Osteocyte (in vitro differentiated cells): ENCODE results near the gene VPS26B. TPM values are rescaled to one million over a fixed set of nuclear protein-coding genes. Genes with fewer than 3 reads are reported as not detected.

Experiments
- DNase-seq: peaks from one replicate; pipeline ENCODE4 v3.0.0; 2021; ENCODE audit warnings: mixed read lengths; ENCODE audit not compliant: unreplicated experiment; ENCODE audit errors: extremely low spot score
- H3K27ac Mint-ChIP-seq: one replicate; pipeline ENCODE4 v1.8.0; 2021; ENCODE audit warnings: mild to moderate bottlenecking, mixed read lengths; ENCODE audit not compliant: unreplicated experiment
- H3K27me3 Mint-ChIP-seq: one replicate; pipeline ENCODE4 v1.8.0; 2021; ENCODE audit warnings: mixed read lengths; ENCODE audit not compliant: unreplicated experiment
- H3K36me3 Mint-ChIP-seq: one replicate; pipeline ENCODE4 v1.8.0; 2021; ENCODE audit warnings: mixed read lengths; ENCODE audit not compliant: unreplicated experiment
- H3K4me1 Mint-ChIP-seq: one replicate; pipeline ENCODE4 v1.8.0; 2021; ENCODE audit warnings: mixed read lengths; ENCODE audit not compliant: unreplicated experiment
- H3K4me3 Mint-ChIP-seq: one replicate; pipeline ENCODE4 v1.8.0; 2021; ENCODE audit warnings: mild to moderate bottlenecking, moderate library complexity, mixed read lengths; ENCODE audit not compliant: unreplicated experiment
- H3K9me3 Mint-ChIP-seq: one replicate; pipeline ENCODE4 v1.8.0; 2021; ENCODE audit warnings: mixed read lengths; ENCODE audit not compliant: unreplicated experiment
- total RNA-seq: library from RNA; stranded (reverse); gene quantifications from 2 replicates; pipeline ENCODE4 v1.2.1, GENCODE V29; 2021
- TF ChIP-seq, protein P1 (sequence below): fragments of 200-600 bp; sonication (generic); IDR thresholded peaks from 2 replicates; pipeline ENCODE4 v1.5.0; 2021; ENCODE audit warnings: antibody characterized with exemption, mild to moderate bottlenecking, moderate library complexity

The VPS26B gene
- total RNA-seq, 1 donor from 2014 or later = 54.3 TPM

DNA sequence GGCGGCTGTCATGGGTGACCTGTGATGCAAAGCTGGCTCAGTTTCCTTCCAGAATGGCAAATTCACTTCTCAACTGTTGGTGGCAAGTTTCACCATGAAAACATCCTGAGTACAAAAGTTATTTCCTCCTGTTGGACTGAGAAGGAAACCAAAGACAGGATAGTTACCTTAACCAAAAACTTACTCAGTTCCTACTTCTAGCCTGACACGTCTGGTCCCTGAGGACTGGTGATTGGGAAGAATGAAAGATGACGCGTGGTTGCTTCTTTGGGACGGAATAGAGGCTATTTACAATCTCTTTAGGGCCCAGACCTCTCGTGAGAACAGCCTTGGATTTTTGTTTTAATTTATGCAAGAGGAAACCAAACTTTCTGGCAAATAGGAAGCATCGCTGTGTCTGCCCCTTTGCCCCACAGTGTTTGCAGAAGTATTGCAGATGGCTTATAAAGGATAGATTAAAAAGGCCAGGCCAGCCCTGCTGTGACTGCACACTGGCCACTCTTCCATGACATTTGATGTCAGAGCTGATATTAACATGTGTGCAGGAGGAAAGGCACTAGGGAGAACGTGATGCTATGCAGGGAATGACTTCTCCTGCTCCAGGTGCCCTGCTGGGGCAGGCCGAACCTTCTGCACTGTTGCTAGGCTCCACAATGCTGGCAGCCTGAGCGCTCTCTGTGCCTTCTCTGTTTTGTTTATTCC is 7.6 kb downstream of the VPS26B start:
- DNase-seq = no peak
- Mint-ChIP-seq H3K9me3 (no peaks in the 10 kb centered on the region), H3K4me1 (peaks cover 14% of the 10 kb centered on the region), H3K36me3 (peaks cover 11% of the 10 kb centered on the region), H3K4me3 (no peak overlapping the region), H3K27me3 (no peaks in the 10 kb centered on the region), H3K27ac (no peak overlapping the region)
- TF ChIP-seq, protein P1, sequence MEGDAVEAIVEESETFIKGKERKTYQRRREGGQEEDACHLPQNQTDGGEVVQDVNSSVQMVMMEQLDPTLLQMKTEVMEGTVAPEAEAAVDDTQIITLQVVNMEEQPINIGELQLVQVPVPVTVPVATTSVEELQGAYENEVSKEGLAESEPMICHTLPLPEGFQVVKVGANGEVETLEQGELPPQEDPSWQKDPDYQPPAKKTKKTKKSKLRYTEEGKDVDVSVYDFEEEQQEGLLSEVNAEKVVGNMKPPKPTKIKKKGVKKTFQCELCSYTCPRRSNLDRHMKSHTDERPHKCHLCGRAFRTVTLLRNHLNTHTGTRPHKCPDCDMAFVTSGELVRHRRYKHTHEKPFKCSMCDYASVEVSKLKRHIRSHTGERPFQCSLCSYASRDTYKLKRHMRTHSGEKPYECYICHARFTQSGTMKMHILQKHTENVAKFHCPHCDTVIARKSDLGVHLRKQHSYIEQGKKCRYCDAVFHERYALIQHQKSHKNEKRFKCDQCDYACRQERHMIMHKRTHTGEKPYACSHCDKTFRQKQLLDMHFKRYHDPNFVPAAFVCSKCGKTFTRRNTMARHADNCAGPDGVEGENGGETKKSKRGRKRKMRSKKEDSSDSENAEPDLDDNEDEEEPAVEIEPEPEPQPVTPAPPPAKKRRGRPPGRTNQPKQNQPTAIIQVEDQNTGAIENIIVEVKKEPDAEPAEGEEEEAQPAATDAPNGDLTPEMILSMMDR = no peak

DNA sequence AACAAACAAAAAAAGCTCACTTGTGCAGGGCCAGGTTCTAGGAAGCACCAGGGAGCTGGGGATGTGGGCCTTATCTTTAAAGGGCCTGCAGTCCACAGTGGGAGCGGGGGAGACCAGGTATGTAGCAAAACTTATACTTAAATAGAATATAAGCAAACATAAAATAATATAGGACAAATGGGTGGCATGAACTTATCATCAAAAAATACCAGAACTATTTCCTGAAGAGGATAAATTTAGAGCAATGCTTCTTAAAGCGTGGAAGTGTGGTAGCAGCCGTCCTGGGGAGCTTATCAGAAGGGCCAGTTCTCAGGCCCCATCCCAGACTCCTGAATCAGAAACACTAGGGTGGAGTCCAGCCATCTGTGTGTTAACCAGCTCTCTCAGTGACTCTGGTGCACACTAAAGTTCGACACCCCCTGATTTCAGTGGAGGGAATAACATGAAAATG is 9.3 kb downstream of the VPS26B start:
- H3K36me3 Mint-ChIP-seq = peaks cover 18% of the 10 kb centered on the region
- DNase-seq = no peak
- H3K4me3 Mint-ChIP-seq = no peak overlapping the region
- peaks cover 8% of the 10 kb centered on the region for H3K4me1 Mint-ChIP-seq
- no peaks in the 10 kb centered on the region for H3K27me3 Mint-ChIP-seq
- no peaks in the 10 kb centered on the region for H3K9me3 Mint-ChIP-seq
- TF ChIP-seq, protein P1 = no peak
- H3K27ac Mint-ChIP-seq = no peak overlapping the region

- no peak for DNase-seq
- TF ChIP-seq, protein P1 = no peak
- Mint-ChIP-seq H3K4me1 (peaks cover 4% of the 10 kb centered on the region), H3K9me3 (no peaks in the 10 kb centered on the region), H3K27me3 (no peaks in the 10 kb centered on the region), H3K4me3 (no peak overlapping the region), H3K36me3 (peaks cover 24% of the 10 kb centered on the region), H3K27ac (no peak overlapping the region)
These were observed 10.9 kb downstream of the VPS26B start for GRCh38 chr11:134235399-134235798.

- H3K27me3 Mint-ChIP-seq = no peaks in the 10 kb centered on the region
- H3K27ac Mint-ChIP-seq = no peak overlapping the region
- TF ChIP-seq, protein P1 = no peak
- peaks cover 4% of the 10 kb centered on the region for H3K4me1 Mint-ChIP-seq
- no peaks in the 10 kb centered on the region for H3K9me3 Mint-ChIP-seq
- DNase-seq = no peak
- H3K36me3 Mint-ChIP-seq = peaks cover 24% of the 10 kb centered on the region
- no peak overlapping the region for H3K4me3 Mint-ChIP-seq
These were observed 12.5 kb downstream of the VPS26B start for GRCh38 chr11:134236834-134237556.

- Mint-ChIP-seq H3K9me3 (no peaks in the 10 kb centered on the region), H3K27me3 (no peaks in the 10 kb centered on the region), H3K27ac (no peak overlapping the region), H3K4me3 (no peak overlapping the region), H3K36me3 (peaks cover 27% of the 10 kb centered on the region), H3K4me1 (peaks cover 2% of the 10 kb centered on the region)
- TF ChIP-seq, protein P1 = no peak
- DNase-seq = no peak
These were observed 13.1 kb downstream of the VPS26B start for GRCh38 chr11:134237557-134237922.
